ENCODE measurements around the gene YBX2.

The YBX2 gene

GRCh38 chr17:7241783-7242716 is 52.4 kb downstream of the YBX2 start, which contains the start of gene GABARAP:
Gene GABARAP (minus strand): TSS chr17:7242449. CDS start chr17:7242330, 119 bp downstream.
- DNase-seq = peak; percentile 90

- DNase-seq = no peak
Observed at GRCh38 chr17:7241090-7241733, 53.2 kb downstream of the YBX2 start.

- DNase-seq = no peak
Observed at GRCh38 chr17:7240375-7240774, 54.1 kb downstream of the YBX2 start.

- peak; percentile 100 for DNase-seq
Observed at GRCh38 chr17:7239091-7240027, 55.1 kb downstream of the YBX2 start, which contains the start of gene PHF23. Gene PHF23 (minus strand): TSS chr17:7239457. CDS start chr17:7239279, 178 bp downstream.

GRCh38 chr17:7238420-7239090 is 55.9 kb downstream of the YBX2 start:
- DNase-seq = peak; percentile 29

Measured in fibroblast of upper back skin (primary cell).